Measurements from ENCODE around the gene SH3TC1. TPM values are rescaled to one million over a fixed set of nuclear protein-coding genes. Genes with fewer than 3 reads are reported as not detected.

The SH3TC1 gene
- polyA plus RNA-seq, 1 donor (not counting 4 experiments of a cell fraction or from before 2014, with no cell fraction given): 12.3 TPM

DNA sequence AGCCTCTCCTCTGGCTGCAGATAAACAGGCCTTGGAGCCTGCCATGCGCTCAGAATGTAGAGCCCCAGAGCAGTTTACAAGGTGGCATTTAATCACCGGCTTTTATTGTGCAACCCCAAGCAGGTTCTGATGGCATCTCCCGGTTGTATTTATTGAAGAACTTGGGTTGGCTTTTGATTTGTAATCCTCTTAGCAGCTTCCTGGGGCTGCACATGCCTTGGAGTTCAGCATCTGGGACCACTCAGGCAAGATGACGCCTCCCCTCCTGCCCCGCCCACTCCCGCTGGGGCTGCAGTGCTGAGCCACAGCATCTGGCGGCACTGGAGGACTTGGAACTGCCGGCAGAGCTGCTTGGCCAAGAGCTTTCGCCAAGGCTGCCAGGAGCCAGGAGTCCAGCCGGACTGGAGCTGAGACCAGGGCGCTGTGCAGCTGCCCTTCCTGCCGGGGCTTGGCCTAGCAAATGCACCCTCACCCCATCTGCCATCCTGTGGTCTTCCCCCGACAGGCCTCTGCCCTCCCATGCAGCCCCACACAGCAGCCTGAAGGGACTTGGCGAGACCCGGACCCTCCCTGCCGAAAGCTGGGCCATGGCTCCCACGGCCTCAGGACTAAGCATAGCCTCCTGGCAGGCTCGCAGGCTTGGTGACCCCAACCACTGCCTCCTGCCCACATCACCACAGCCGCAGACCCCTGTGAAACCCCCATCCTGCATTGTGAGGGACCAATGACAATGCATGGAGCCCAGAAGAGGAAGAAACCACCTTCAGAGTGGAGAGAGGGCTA lies 75.9 kb downstream of the SH3TC1 start:
- no peak for TF ChIP-seq EZH2 (IDR thresholded peaks at IDR 0.05; ENCODE audit: low read length)
- TF ChIP-seq, protein P1, sequence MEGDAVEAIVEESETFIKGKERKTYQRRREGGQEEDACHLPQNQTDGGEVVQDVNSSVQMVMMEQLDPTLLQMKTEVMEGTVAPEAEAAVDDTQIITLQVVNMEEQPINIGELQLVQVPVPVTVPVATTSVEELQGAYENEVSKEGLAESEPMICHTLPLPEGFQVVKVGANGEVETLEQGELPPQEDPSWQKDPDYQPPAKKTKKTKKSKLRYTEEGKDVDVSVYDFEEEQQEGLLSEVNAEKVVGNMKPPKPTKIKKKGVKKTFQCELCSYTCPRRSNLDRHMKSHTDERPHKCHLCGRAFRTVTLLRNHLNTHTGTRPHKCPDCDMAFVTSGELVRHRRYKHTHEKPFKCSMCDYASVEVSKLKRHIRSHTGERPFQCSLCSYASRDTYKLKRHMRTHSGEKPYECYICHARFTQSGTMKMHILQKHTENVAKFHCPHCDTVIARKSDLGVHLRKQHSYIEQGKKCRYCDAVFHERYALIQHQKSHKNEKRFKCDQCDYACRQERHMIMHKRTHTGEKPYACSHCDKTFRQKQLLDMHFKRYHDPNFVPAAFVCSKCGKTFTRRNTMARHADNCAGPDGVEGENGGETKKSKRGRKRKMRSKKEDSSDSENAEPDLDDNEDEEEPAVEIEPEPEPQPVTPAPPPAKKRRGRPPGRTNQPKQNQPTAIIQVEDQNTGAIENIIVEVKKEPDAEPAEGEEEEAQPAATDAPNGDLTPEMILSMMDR (optimal IDR thresholded peaks at IDR 0.05 in 1 of 3, IDR thresholded peaks at IDR 0.05 in 1 of 3, conservative IDR thresholded peaks at IDR 0.05 in 1 of 3; ENCODE audit: extremely low read depth in 1 of 3, insufficient read depth in 2 of 3, low read length in 3 of 3): peak in 1 of 3 experiments; percentile 16
- H3K9me3 ChIP-seq (ENCODE audit: control insufficient read depth, low read depth, low read length): no peaks in the 10 kb centered on the region
- H3K79me2 ChIP-seq (ENCODE audit: control insufficient read depth, insufficient read depth, low read length): no peaks in the 10 kb centered on the region
- H3K27me3 ChIP-seq (ENCODE audit: control insufficient read depth, extremely low read depth, insufficient read depth, low read length): peaks cover 29% of the 10 kb centered on the region
- H3K4me2 ChIP-seq (ENCODE audit: control insufficient read depth, extremely low read depth, insufficient read depth, low read depth, low read length): no peak overlapping the region
- FAIRE-seq: no peak
- no peaks in the 10 kb centered on the region for H4K20me1 ChIP-seq (ENCODE audit: control insufficient read depth, extremely low read depth, insufficient read depth, low read length)
- DNase-seq (ENCODE audit: low read depth, low spot score): no peak
- H3K9ac ChIP-seq (ENCODE audit: control insufficient read depth, extremely low read depth, insufficient read depth, low read length): no peak overlapping the region
- H3K4me3 ChIP-seq (ENCODE audit: control insufficient read depth in 2 of 3, extremely low read depth in 1 of 3, insufficient read depth in 2 of 3, low read depth in 1 of 3, low read length in 3 of 3): no peak overlapping the region
- dilution Hi-C loops (cut with MboI; ENCODE audit: extremely low pct_ligation_motif_present, low sequenced_read_pairs): loop anchor here (25.0 kb wide), 1 partner anchor 137 kb away; no protein-coding TSS in a partner anchor
- H3K9me1 ChIP-seq (ENCODE audit: control insufficient read depth, extremely low read depth, insufficient read depth, low read length): no peaks in the 10 kb centered on the region
- H3K27ac ChIP-seq (ENCODE audit: control insufficient read depth, insufficient read depth, low read length): no peak overlapping the region
- no peak overlapping the region for H2AFZ ChIP-seq (ENCODE audit: control insufficient read depth, low read length)
- H3K36me3 ChIP-seq (ENCODE audit: control insufficient read depth in 2 of 2, extremely low read depth in 1 of 2, insufficient read depth in 2 of 2, low read length in 2 of 2): no peaks in the 10 kb centered on the region
- peaks cover 13% of the 10 kb centered on the region for H3K4me1 ChIP-seq (ENCODE audit: control insufficient read depth, extremely low read depth, insufficient read depth, low read length)

DNA sequence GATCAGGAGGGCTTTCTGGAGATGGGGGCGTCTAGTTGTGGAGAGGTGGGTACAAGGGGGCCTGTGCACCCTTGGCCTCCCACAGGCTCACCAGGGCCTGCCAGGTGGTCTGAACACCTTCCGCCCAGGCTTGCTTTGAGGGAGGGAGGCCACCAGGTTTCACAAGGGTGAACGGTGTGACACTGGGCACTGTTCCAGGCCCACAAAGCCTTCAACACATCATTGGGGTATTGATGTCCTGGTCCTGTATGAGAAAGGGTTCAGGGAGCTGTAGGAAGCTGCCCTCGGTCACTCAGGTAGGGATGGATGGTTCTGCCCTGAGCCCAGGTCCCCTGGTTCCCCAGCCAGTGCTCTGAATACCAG lies 76.4 kb downstream of the SH3TC1 start:
- H3K9me1 ChIP-seq (ENCODE audit: control insufficient read depth, extremely low read depth, insufficient read depth, low read length): no peaks in the 10 kb centered on the region
- H3K9ac ChIP-seq (ENCODE audit: control insufficient read depth, extremely low read depth, insufficient read depth, low read length): no peak overlapping the region
- DNase-seq (ENCODE audit: low read depth, low spot score) (no peak), FAIRE-seq (no peak)
- no peak overlapping the region for H2AFZ ChIP-seq (ENCODE audit: control insufficient read depth, low read length)
- no peak overlapping the region for H3K4me2 ChIP-seq (ENCODE audit: control insufficient read depth, extremely low read depth, insufficient read depth, low read depth, low read length)
- dilution Hi-C loops (cut with MboI; ENCODE audit: extremely low pct_ligation_motif_present, low sequenced_read_pairs): no loop called here
- H3K36me3 ChIP-seq (ENCODE audit: control insufficient read depth in 2 of 2, extremely low read depth in 1 of 2, insufficient read depth in 2 of 2, low read length in 2 of 2): no peaks in the 10 kb centered on the region
- H3K4me3 ChIP-seq (ENCODE audit: control insufficient read depth in 2 of 3, extremely low read depth in 1 of 3, insufficient read depth in 2 of 3, low read depth in 1 of 3, low read length in 3 of 3): no peak overlapping the region
- H3K79me2 ChIP-seq (ENCODE audit: control insufficient read depth, insufficient read depth, low read length): no peaks in the 10 kb centered on the region
- H3K4me1 ChIP-seq (ENCODE audit: control insufficient read depth, extremely low read depth, insufficient read depth, low read length): peaks cover 13% of the 10 kb centered on the region
- H3K27me3 ChIP-seq (ENCODE audit: control insufficient read depth, extremely low read depth, insufficient read depth, low read length): peaks cover 23% of the 10 kb centered on the region
- H3K27ac ChIP-seq (ENCODE audit: control insufficient read depth, insufficient read depth, low read length): no peak overlapping the region
- H4K20me1 ChIP-seq (ENCODE audit: control insufficient read depth, extremely low read depth, insufficient read depth, low read length): no peaks in the 10 kb centered on the region
- TF ChIP-seq EZH2 (IDR thresholded peaks at IDR 0.05; ENCODE audit: low read length): no peak
- TF ChIP-seq, protein P1 (optimal IDR thresholded peaks at IDR 0.05 in 1 of 3, IDR thresholded peaks at IDR 0.05 in 1 of 3, conservative IDR thresholded peaks at IDR 0.05 in 1 of 3; ENCODE audit: extremely low read depth in 1 of 3, insufficient read depth in 2 of 3, low read length in 3 of 3): no peak
- no peaks in the 10 kb centered on the region for H3K9me3 ChIP-seq (ENCODE audit: control insufficient read depth, low read depth, low read length)

Data from keratinocyte (primary cell).